HEK293 (cell line): ENCODE results near the gene SPDYC.

Source experiments
- KLF9 ChIP-seq: fragments of 450-650 bp; formaldehyde crosslinking; IDR thresholded peaks from 2 replicates; pipeline ENCODE4 v1.5.1; 2016; ENCODE audit warnings: missing biosample characterization, missing genetic modification characterization, low read depth
- TCF7L2 ChIP-seq: IDR thresholded peaks from 2 replicates; pipeline ENCODE4 v1.6.1; 2011; ENCODE audit warnings: low read depth, mild to moderate bottlenecking, inconsistent platforms, low read length, moderate library complexity, borderline replicate concordance
- ZBTB21 ChIP-seq: fragments of 450-650 bp; formaldehyde crosslinking; IDR thresholded peaks from 2 replicates; pipeline ENCODE4 v1.5.1; 2017; ENCODE audit warnings: missing biosample characterization, missing genetic modification characterization
- ZFHX2 ChIP-seq: fragments of 450-650 bp; formaldehyde crosslinking; conservative IDR thresholded peaks from 2 replicates; pipeline ENCODE4 v1.5.1; 2016; ENCODE audit warnings: missing biosample characterization, missing genetic modification characterization
- ZNF140 ChIP-seq: fragments of 450-650 bp; formaldehyde crosslinking; IDR thresholded peaks from 2 replicates; pipeline ENCODE4 v1.5.1; 2016; ENCODE audit warnings: missing biosample characterization, missing genetic modification characterization
- ZNF335 ChIP-seq: fragments of 450-650 bp; formaldehyde crosslinking; conservative IDR thresholded peaks from 2 replicates; pipeline ENCODE4 v1.5.1; 2016; ENCODE audit warnings: missing biosample characterization, missing genetic modification characterization
- ZNF350 ChIP-seq: fragments of 450-650 bp; formaldehyde crosslinking; IDR thresholded peaks from 2 replicates; pipeline ENCODE4 v1.5.0; 2017; ENCODE audit warnings: missing biosample characterization, mild to moderate bottlenecking, missing genetic modification characterization
- ZNF354C ChIP-seq: fragments of 450-650 bp; formaldehyde crosslinking; IDR thresholded peaks from 2 replicates; pipeline ENCODE4 v1.5.1; 2016; ENCODE audit warnings: missing biosample characterization, missing genetic modification characterization, low read depth, borderline replicate concordance
- ZNF571 ChIP-seq: fragments of 450-650 bp; formaldehyde crosslinking; IDR thresholded peaks from 2 replicates; pipeline ENCODE4 v1.5.0; 2017; ENCODE audit warnings: missing biosample characterization, missing genetic modification characterization
- ZNF596 ChIP-seq: fragments of 450-650 bp; IDR thresholded peaks from 2 replicates; pipeline ENCODE4 v1.5.0; 2018; ENCODE audit warnings: missing biosample characterization, mild to moderate bottlenecking, missing genetic modification characterization, moderate library complexity
- ZNF837 ChIP-seq: fragments of 450-650 bp; formaldehyde crosslinking; IDR thresholded peaks from 2 replicates; pipeline ENCODE4 v1.5.1; 2016; ENCODE audit warnings: missing biosample characterization, missing genetic modification characterization
- TF ChIP-seq, protein P1 (sequence below): fragments of 450-650 bp; formaldehyde crosslinking; conservative IDR thresholded peaks from 2 replicates; pipeline ENCODE4 v1.5.1; 2016; ENCODE audit warnings: low read depth, missing biosample characterization, missing genetic modification characterization
- TF ChIP-seq, protein P2 (sequence below): fragments of 450-650 bp; formaldehyde crosslinking; IDR thresholded peaks from 2 replicates; pipeline ENCODE4 v1.5.1; 2017; ENCODE audit warnings: missing biosample characterization, missing genetic modification characterization
- TF ChIP-seq, protein P3 (sequence below): fragments of 450-650 bp; formaldehyde crosslinking; IDR thresholded peaks from 2 replicates; pipeline ENCODE4 v1.5.0; 2017; ENCODE audit warnings: missing biosample characterization, missing genetic modification characterization, borderline replicate concordance
- TF ChIP-seq, protein P4 (sequence below): fragments of 450-650 bp; formaldehyde crosslinking; IDR thresholded peaks from 2 replicates; pipeline ENCODE4 v1.5.1; 2016; ENCODE audit warnings: missing biosample characterization, missing genetic modification characterization
- TF ChIP-seq, protein P5 (sequence below): fragments of 450-650 bp; formaldehyde crosslinking; IDR thresholded peaks from 2 replicates; pipeline ENCODE4 v1.5.1; 2017; ENCODE audit warnings: missing biosample characterization, missing genetic modification characterization
- TF ChIP-seq, protein P6 (sequence below): fragments of 450-650 bp; formaldehyde crosslinking; IDR thresholded peaks from 2 replicates; pipeline ENCODE4 v1.5.1; 2016; ENCODE audit warnings: missing biosample characterization, missing genetic modification characterization
- TF ChIP-seq, protein P7 (sequence below): fragments of 450-650 bp; formaldehyde crosslinking; conservative IDR thresholded peaks from 2 replicates; pipeline ENCODE4 v1.5.1; 2016; ENCODE audit warnings: low read depth, missing biosample characterization, missing genetic modification characterization

Gene SPDYC

DNA sequence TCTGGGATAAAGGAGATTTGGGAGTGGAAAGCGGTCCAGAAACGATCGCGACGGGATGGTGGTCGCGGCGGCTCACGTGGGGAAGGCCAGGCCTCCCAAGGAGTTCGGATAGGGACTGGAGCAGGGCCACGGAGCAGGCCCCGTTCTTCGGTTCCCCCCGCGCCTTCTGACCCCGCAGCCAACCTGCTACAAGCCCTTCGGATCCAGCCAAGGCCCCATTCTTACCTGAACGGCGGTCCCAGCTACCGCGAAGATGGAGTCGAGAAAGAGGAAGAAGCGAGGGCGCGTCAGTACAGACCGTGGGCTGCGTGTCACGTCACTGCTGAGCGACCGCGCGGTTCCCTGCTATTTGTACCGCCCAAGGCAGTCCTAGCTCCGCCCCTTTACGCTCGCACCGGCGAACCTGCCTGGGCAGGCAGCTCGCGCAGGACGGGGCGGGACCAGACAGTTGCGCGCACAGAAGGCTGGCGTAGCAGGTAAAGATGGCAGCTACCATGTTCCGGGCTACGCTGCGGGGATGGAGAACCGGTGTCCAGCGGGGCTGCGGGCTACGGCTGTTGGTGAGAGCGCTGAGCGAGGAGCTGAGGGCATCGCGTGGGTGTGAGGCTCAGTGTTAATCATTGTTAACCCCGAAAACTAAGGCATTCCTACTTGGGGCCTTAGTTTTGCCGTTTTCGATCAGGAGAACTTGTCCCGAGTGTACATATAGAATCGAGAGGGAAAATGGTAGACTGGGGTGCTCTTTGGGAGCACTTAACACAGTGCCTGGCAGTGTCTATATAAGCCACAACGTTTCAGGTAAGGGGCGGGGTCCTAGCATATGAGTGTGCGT, 48.0 kb upstream of the SPDYC start, which contains the start of the genes FAU and MRPL49 (continued):
- TF ChIP-seq, protein P1, sequence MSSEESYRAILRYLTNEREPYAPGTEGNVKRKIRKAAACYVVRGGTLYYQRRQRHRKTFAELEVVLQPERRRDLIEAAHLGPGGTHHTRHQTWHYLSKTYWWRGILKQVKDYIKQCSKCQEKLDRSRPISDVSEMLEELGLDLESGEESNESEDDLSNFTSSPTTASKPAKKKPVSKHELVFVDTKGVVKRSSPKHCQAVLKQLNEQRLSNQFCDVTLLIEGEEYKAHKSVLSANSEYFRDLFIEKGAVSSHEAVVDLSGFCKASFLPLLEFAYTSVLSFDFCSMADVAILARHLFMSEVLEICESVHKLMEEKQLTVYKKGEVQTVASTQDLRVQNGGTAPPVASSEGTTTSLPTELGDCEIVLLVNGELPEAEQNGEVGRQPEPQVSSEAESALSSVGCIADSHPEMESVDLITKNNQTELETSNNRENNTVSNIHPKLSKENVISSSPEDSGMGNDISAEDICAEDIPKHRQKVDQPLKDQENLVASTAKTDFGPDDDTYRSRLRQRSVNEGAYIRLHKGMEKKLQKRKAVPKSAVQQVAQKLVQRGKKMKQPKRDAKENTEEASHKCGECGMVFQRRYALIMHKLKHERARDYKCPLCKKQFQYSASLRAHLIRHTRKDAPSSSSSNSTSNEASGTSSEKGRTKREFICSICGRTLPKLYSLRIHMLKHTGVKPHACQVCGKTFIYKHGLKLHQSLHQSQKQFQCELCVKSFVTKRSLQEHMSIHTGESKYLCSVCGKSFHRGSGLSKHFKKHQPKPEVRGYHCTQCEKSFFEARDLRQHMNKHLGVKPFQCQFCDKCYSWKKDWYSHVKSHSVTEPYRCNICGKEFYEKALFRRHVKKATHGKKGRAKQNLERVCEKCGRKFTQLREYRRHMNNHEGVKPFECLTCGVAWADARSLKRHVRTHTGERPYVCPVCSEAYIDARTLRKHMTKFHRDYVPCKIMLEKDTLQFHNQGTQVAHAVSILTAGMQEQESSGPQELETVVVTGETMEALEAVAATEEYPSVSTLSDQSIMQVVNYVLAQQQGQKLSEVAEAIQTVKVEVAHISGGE, result peak; percentile 43
- TF ChIP-seq ZBTB21 (tag by site-specific recombination) (peak; percentile 57; the same call in 1 of the 2 replicates), ZNF350 (tag by site-specific recombination) (no peak), KLF9 (tag by site-specific recombination) (peak; percentile 66), ZFHX2 (tag by site-specific recombination) (peak; percentile 79), ZNF571 (no peak), TCF7L2 (no peak), ZNF837 (tag by site-specific recombination) (no peak), ZNF140 (tag by site-specific recombination) (no peak), ZNF596 (no peak), ZNF354C (tag by site-specific recombination) (no peak), ZNF335 (tag by site-specific recombination) (peak; percentile 94)
- TF ChIP-seq, protein P2, sequence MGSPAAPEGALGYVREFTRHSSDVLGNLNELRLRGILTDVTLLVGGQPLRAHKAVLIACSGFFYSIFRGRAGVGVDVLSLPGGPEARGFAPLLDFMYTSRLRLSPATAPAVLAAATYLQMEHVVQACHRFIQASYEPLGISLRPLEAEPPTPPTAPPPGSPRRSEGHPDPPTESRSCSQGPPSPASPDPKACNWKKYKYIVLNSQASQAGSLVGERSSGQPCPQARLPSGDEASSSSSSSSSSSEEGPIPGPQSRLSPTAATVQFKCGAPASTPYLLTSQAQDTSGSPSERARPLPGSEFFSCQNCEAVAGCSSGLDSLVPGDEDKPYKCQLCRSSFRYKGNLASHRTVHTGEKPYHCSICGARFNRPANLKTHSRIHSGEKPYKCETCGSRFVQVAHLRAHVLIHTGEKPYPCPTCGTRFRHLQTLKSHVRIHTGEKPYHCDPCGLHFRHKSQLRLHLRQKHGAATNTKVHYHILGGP, result no peak
- TF ChIP-seq, protein P3, sequence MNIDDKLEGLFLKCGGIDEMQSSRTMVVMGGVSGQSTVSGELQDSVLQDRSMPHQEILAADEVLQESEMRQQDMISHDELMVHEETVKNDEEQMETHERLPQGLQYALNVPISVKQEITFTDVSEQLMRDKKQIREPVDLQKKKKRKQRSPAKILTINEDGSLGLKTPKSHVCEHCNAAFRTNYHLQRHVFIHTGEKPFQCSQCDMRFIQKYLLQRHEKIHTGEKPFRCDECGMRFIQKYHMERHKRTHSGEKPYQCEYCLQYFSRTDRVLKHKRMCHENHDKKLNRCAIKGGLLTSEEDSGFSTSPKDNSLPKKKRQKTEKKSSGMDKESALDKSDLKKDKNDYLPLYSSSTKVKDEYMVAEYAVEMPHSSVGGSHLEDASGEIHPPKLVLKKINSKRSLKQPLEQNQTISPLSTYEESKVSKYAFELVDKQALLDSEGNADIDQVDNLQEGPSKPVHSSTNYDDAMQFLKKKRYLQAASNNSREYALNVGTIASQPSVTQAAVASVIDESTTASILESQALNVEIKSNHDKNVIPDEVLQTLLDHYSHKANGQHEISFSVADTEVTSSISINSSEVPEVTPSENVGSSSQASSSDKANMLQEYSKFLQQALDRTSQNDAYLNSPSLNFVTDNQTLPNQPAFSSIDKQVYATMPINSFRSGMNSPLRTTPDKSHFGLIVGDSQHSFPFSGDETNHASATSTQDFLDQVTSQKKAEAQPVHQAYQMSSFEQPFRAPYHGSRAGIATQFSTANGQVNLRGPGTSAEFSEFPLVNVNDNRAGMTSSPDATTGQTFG (tag by site-specific recombination), result no peak
- TF ChIP-seq, protein P4, sequence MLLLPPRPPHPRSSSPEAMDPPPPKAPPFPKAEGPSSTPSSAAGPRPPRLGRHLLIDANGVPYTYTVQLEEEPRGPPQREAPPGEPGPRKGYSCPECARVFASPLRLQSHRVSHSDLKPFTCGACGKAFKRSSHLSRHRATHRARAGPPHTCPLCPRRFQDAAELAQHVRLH, result no peak
- TF ChIP-seq, protein P5, sequence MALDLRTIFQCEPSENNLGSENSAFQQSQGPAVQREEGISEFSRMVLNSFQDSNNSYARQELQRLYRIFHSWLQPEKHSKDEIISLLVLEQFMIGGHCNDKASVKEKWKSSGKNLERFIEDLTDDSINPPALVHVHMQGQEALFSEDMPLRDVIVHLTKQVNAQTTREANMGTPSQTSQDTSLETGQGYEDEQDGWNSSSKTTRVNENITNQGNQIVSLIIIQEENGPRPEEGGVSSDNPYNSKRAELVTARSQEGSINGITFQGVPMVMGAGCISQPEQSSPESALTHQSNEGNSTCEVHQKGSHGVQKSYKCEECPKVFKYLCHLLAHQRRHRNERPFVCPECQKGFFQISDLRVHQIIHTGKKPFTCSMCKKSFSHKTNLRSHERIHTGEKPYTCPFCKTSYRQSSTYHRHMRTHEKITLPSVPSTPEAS (tag by site-specific recombination), result no peak
- TF ChIP-seq, protein P6, sequence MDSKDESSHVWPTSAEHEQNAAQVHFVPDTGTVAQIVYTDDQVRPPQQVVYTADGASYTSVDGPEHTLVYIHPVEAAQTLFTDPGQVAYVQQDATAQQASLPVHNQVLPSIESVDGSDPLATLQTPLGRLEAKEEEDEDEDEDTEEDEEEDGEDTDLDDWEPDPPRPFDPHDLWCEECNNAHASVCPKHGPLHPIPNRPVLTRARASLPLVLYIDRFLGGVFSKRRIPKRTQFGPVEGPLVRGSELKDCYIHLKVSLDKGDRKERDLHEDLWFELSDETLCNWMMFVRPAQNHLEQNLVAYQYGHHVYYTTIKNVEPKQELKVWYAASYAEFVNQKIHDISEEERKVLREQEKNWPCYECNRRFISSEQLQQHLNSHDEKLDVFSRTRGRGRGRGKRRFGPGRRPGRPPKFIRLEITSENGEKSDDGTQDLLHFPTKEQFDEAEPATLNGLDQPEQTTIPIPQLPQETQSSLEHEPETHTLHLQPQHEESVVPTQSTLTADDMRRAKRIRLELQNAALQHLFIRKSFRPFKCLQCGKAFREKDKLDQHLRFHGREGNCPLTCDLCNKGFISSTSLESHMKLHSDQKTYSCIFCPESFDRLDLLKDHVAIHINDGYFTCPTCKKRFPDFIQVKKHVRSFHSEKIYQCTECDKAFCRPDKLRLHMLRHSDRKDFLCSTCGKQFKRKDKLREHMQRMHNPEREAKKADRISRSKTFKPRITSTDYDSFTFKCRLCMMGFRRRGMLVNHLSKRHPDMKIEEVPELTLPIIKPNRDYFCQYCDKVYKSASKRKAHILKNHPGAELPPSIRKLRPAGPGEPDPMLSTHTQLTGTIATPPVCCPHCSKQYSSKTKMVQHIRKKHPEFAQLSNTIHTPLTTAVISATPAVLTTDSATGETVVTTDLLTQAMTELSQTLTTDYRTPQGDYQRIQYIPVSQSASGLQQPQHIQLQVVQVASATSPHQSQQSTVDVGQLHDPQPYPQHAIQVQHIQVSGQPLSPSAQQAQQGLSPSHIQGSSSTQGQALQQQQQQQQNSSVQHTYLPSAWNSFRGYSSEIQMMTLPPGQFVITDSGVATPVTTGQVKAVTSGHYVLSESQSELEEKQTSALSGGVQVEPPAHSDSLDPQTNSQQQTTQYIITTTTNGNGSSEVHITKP (tag by site-specific recombination), result peak; percentile 71
- TF ChIP-seq, protein P7, sequence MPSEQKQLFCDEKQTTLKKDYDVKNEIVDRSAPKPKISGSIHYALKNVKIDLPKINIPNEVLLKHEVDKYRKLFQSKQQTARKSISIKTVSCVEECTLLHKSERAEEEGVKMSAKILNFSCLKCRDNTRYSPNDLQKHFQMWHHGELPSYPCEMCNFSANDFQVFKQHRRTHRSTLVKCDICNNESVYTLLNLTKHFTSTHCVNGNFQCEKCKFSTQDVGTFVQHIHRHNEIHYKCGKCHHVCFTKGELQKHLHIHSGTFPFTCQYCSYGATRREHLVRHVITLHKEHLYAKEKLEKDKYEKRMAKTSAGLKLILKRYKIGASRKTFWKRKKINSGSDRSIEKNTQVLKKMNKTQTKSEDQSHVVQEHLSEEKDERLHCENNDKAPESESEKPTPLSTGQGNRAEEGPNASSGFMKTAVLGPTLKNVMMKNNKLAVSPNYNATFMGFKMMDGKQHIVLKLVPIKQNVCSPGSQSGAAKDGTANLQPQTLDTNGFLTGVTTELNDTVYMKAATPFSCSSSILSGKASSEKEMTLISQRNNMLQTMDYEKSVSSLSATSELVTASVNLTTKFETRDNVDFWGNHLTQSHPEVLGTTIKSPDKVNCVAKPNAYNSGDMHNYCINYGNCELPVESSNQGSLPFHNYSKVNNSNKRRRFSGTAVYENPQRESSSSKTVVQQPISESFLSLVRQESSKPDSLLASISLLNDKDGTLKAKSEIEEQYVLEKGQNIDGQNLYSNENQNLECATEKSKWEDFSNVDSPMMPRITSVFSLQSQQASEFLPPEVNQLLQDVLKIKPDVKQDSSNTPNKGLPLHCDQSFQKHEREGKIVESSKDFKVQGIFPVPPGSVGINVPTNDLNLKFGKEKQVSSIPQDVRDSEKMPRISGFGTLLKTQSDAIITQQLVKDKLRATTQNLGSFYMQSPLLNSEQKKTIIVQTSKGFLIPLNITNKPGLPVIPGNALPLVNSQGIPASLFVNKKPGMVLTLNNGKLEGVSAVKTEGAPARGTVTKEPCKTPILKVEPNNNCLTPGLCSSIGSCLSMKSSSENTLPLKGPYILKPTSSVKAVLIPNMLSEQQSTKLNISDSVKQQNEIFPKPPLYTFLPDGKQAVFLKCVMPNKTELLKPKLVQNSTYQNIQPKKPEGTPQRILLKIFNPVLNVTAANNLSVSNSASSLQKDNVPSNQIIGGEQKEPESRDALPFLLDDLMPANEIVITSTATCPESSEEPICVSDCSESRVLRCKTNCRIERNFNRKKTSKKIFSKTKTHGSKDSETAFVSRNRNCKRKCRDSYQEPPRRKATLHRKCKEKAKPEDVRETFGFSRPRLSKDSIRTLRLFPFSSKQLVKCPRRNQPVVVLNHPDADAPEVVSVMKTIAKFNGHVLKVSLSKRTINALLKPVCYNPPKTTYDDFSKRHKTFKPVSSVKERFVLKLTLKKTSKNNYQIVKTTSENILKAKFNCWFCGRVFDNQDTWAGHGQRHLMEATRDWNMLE (tag by site-specific recombination), result no peak
